ENCODE measurements around the gene PCDHGA1.
"Not testable (repeated sequence)": the region's sequence is repeated elsewhere in the genome, so short reads cannot be mapped to it uniquely, and the experiment has no call there.

The PCDHGA1 gene

GRCh38 chr5:141383345-141383744 lies 53.0 kb downstream of the PCDHGA1 start:
- no peak for DNase-seq

- DNase-seq, result no peak
Observed at GRCh38 chr5:141384471-141385267, 54.4 kb downstream of the PCDHGA1 start.

GRCh38 chr5:141387557-141388311 lies 57.4 kb downstream of the PCDHGA1 start, which contains the start of gene PCDHGB4:
PCDHGB4 (plus strand) TSS chr5:141387698; CDS start chr5:141387885, 187 bp downstream.
- DNase-seq, result not testable (repeated sequence)

- DNase-seq, result no peak
Observed at GRCh38 chr5:141388661-141389060, 58.3 kb downstream of the PCDHGA1 start.

- no peak for DNase-seq
Observed at GRCh38 chr5:141389153-141390042, 59.1 kb downstream of the PCDHGA1 start.

- DNase-seq, result no peak
Observed at GRCh38 chr5:141392429-141393198, 62.3 kb downstream of the PCDHGA1 start, which contains the start of gene PCDHGA8. PCDHGA8 (plus strand) TSS chr5:141392633; CDS start chr5:141392814, 181 bp downstream.

- DNase-seq, result no peak
Observed at GRCh38 chr5:141393267-141393666, 63.0 kb downstream of the PCDHGA1 start.

- DNase-seq, result not testable (repeated sequence)
Observed at GRCh38 chr5:141394401-141395187, 64.3 kb downstream of the PCDHGA1 start.

- not testable (repeated sequence) for DNase-seq
Observed at GRCh38 chr5:141397756-141398551, 67.6 kb downstream of the PCDHGA1 start, which contains the start of gene PCDHGB5. PCDHGB5 (plus strand) TSS chr5:141397947; CDS start chr5:141398128, 181 bp downstream.

GRCh38 chr5:141398608-141399007 lies 68.3 kb downstream of the PCDHGA1 start:
- no peak for DNase-seq

GRCh38 chr5:141399555-141400258 lies 69.4 kb downstream of the PCDHGA1 start:
- DNase-seq, result no peak

- DNase-seq, result no peak
Observed at GRCh38 chr5:141402553-141403243, 72.4 kb downstream of the PCDHGA1 start, which contains the start of gene PCDHGA9. PCDHGA9 (plus strand) TSS chr5:141402778; CDS start chr5:141402953, 175 bp downstream.

- no peak for DNase-seq
Observed at GRCh38 chr5:141403387-141403786, 73.1 kb downstream of the PCDHGA1 start.

GRCh38 chr5:141407790-141408505 lies 77.6 kb downstream of the PCDHGA1 start, which contains the start of gene PCDHGB6:
PCDHGB6 (plus strand) TSS chr5:141408021; CDS start chr5:141408203, 182 bp downstream.
- not testable (repeated sequence) for DNase-seq

GRCh38 chr5:141409598-141410306 lies 79.4 kb downstream of the PCDHGA1 start:
- DNase-seq, result no peak

GRCh38 chr5:141411575-141411974 lies 81.3 kb downstream of the PCDHGA1 start:
- no peak for DNase-seq

Data from amniotic stem cell (primary cell).